Esophagus mucosa (tissue), 1 donor: ENCODE data around the gene LCTL. TPM values are rescaled to one million over a fixed set of nuclear protein-coding genes. Genes with fewer than 3 reads are reported as not detected.
"Not testable (repeated sequence)": the region's sequence is repeated elsewhere in the genome, so short reads cannot be mapped to it uniquely, and the experiment has no call there.

Experiments
- ATAC-seq: fragments of 200-7000 bp; cut with Tn5 transposase; one replicate; pipeline ENCODE4 v1.9.1; 2020
- total RNA-seq: library from RNA; stranded (reverse); gene quantifications from one replicate; pipeline ENCODE4 v1.2.4, GENCODE V29; 2023
- donor health status: DM: yes; HTN: yes; CAD: no.

The LCTL gene
- total RNA-seq, 1 donor from 2014 or later = not detected

GRCh38 chr15:66590435-66590834, 24.6 kb upstream of the LCTL start:
- no peak for ATAC-seq

DNA sequence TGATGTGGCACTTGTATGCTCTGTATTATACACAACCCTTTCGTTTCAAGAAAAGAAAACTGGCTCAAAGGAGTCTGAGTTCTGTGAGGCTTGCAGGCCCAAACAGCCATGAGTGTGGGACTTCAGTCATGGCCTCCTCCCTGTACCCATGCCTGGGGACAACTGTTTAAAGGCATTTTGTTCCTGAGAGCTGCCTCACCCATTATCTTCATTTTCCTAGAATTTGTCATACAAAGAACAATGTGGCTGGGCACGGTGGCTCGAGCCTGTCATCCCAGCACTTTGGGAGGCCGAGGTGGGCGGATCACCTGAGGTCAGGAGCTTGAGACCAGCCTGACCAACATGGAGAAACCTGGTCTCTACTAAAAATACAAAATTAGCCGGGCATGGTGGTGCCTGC, 23.6 kb upstream of the LCTL start:
- not testable (repeated sequence) for ATAC-seq

DNA sequence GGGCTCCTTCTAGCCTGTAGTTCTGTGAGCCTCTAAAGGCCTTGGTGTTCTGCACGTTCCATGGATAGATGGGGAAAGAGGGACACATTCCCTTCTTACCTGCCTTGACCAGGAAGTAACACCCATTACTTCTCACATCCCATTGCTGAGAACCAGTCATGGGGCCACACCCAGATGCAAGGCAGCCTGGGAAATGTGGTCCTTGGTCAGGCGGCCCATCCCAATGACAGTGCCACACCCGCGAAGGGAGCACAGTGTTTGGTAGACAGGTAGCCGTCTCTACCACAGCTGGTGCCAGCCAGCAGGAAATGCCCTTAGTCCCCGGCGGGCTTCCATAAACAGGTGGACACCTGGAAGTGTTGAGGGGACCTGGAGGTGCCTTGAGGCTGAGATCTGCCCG, 23.2 kb upstream of the LCTL start:
- peak; percentile 69 for ATAC-seq

- peak; percentile 13 for ATAC-seq
These were observed 22.7 kb upstream of the LCTL start for GRCh38 chr15:66588537-66588936.

- no peak for ATAC-seq
These were observed 22.0 kb upstream of the LCTL start for GRCh38 chr15:66587749-66588148.

- no peak for ATAC-seq
These were observed 21.2 kb upstream of the LCTL start for GRCh38 chr15:66587020-66587419.

DNA sequence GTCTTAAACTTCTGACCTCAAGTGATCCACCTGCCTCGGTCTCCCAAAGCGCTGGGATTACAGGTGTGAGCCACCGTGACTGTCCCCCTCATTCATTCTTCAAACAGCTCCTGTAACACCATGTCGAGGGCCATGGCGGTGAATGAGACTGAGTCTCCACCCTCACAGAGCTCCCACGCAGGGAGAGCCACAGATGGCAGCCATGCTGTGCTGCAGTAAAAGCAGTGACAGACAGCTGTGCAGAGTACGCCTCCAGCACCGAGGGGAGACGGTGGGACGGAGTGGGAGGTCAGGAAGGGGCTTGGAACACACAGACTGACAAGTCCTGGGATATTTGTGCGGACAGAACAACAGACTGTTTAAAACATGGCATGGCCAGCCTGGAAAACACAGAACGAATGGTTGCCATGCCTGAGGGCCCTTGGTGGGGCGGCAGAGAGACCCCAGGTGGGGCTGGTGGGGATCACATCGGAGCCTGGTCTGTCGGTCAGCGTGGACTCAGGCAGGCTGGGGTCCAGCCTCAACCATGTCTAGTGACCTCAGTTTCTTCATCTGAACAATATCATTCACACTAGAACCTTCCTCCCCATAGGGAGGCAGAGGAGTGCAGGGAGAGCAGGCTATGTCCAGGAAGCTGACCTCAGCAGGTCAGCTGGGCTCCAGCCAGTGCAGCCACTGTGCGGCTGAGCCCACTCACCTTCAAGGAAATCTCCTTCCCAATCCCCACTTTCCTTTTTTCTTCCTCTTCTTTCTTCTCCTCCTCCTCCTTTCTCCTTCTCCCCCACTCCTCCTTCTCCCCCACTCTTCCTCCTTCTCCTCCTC, 20.6 kb upstream of the LCTL start:
- no peak for ATAC-seq

GRCh38 chr15:66581972-66582537, 16.3 kb upstream of the LCTL start:
- no peak for ATAC-seq

GRCh38 chr15:66580643-66581042, 14.8 kb upstream of the LCTL start:
- peak; percentile 23 for ATAC-seq

- ATAC-seq = peak; percentile 76
These were observed 12.6 kb upstream of the LCTL start for GRCh38 chr15:66578286-66578875.

DNA sequence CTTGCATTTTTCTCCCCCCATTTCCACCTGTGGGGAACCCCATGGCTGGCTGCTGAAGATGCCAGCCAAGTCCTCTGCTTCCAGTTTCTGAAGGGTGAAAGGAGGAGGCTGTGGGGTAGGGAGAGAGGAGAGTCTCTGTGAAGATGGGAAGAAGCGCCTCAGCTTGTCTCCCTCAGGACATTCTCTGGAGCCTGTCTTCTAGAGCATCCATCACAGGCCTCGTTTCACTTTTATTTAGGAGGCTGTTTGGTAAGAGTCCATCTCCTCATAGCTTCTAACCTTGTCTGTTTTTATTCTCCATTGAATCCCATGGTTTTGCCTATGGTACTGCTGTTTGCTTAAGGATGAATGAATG, 8.8 kb upstream of the LCTL start:
- no peak for ATAC-seq

DNA sequence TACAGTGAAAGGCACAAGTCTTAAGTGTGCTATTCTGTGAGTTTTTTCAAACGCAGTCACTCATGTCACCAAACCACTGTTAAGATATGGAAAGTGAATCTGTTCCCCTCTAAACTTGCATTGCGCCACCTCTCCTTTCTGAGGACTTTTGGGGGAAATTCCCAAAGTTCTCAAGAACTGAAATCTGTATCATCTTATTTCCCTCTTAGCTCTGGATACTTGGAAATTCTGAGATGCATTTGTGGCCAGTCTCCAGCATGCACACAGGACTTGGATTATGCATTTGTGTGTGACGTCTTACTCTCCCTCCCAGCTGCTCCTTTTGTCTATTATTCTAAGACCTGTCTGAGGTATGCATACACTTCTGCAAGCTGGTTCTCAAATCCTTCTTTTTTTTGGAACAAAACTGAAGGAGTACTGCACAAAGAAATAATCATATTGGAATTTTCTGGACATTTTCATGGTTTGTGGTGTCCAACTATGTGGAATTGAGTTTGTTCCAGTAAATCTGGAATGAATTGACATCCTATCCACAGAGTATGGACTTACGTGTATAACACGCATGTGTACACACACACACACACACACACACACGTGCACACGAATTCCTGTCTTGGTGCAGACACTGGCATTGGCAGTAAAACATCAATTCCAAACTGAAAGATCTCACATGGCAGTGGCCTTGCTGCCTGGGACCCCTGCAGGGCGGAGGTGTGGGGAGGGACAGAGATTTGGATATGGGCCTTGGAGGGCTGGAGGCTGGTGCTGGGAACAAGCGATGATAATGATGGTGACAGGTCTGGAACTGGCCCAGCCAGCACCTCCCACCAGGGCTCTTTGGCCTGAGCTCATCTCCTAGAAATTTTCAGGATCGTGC, 8.2 kb upstream of the LCTL start:
- ATAC-seq = no peak

DNA sequence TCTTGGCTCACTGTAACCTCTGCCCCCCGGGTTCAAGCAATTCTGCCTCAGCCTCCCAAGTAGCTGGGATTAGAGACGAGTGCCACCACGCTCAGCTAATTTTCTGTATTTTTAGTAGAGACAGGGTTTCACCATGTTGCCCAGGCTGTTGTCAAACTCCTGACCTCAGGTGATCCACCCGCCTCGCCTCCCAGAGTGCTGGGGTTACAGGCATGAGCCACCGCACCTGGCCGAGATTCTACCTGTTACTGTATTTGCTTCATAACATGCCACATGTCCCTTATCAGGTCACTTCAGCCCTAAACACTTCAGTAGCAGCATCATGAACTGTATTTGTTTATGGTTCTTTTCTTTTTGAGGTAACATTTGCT, 7.5 kb upstream of the LCTL start:
- ATAC-seq = no peak

DNA sequence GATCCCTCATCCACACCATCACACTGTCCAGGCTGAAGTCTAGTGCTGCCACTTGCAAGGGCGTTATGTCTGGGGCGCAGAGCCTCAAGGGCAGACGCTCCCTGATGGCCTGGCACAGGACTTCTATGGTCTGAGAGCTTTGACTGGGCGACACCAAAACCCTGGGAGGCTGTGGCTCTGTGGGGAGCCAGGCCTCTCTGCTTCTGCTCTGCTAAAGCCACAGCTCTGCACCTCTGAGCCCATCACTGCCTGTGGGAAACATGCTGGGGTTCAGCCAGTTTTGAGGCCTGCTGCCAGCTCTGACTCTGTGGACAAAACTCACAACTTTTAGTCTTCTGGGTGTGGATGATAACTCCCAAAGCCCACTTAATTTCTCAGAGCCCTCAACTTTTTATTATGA, 6.3 kb upstream of the LCTL start:
- ATAC-seq = no peak

DNA sequence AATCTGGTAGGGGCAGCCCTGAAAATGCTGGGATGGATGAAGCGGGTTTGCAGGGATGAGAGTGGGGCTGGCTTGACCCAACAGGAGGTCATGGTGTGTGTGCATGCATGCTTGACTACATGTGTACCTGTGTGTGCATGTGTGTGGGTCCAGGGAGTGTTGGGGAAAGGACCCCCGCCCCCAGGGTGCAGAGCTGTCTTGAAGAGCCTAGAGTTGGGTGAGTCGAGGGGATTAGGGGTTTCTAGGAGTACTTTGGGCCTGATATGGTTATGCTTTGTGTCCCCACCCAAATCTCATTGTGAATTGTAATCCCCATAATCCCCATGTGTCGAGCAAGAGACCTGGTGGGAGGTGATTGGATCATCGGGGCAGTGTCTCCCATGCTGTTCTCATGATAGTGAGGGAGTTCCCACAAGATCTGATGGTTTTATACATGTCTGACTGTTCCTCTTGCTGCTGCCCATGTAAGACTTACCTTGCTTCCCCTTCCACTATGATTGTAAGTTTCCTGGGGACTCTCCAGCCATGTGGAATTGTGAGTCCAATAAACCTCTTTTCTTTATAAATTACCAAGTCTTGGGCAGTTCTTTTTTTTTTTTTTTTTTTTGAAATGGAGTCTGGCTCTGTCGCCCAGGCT, 5.2 kb upstream of the LCTL start:
- ATAC-seq = no peak

- no peak for ATAC-seq
These were observed 4.5 kb upstream of the LCTL start for GRCh38 chr15:66570327-66570726.

- ATAC-seq = no peak
These were observed 3.8 kb upstream of the LCTL start for GRCh38 chr15:66569461-66570137.

DNA sequence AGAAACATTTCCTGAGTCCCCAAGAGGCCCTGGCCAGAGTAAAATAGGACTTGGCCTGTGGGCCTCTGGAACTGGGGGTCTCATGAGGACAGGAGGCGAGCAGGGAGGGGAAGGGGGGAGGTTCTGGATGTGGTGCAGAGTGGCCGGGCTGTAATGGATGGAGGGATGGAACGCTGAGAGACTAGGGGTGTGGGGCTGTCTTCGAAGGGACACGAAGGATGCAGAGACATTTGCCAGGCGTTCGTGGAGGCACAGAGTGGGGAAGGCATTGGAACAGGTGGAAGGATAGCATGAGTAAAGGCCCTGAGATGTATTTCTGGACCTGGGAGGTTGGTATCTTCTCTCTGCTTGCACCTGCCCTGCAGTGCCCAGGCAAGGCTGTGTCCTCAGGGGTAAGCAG, 2.1 kb upstream of the LCTL start:
- ATAC-seq = no peak

GRCh38 chr15:66566963-66567531, 1.2 kb upstream of the LCTL start:
- ATAC-seq = peak; percentile 54

DNA sequence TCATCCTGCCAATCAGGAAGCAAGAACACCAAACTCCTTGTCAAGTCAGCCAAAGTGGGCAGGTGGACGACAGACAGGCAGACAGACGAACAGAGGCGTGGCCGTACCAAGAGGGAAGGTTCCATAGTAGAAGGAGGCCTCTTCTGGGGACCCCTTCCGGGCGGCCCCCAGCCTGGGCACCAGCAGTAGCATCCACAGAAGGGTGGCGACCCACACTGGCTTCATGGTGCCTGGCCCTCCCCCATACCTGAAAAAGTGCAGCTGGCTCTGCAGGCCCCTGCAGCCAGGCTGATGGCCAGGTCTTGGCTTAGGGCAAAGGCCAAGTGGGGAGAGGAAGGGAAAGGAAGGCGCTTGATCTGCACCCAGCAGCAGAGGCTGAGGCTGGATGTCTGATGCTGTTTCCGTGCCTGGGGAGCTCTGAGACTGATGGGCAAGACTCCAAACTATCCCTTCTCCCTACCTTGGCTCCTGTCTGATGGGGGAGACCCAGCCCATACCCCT, 607 bp downstream of the LCTL start:
- no peak for ATAC-seq
